Small intestine (tissue), 7 donors: Measurements from ENCODE around the gene PITX1. TPM values are rescaled to one million over a fixed set of nuclear protein-coding genes. Genes with fewer than 3 reads are reported as not detected.
A peak's percentile ranks its signal among the peaks of the same experiment; 100 is the strongest.

ENCODE experiments used
- DNase-seq, 2 donors: peaks; one replicate each; pipeline versions ENCODE4 v3.0.0 to v3.0.0-alpha.2; 2013
- FAIRE-seq: peaks from 2 replicates; lab custom pipeline; 2012; peaks lifted over from hg19 to GRCh38; lab: Jason Lieb, UNC
- H3K27ac ChIP-seq, 3 donors: one replicate each; pipeline ENCODE4 v1.5.1; 2013; ENCODE audit warnings: low read length in 2 of 3, mild to moderate bottlenecking in 2 of 3, control low read depth in 1 of 3, inconsistent platforms in 1 of 3, low read depth in 1 of 3, moderate library complexity in 1 of 3
- H3K27me3 ChIP-seq, 3 donors: one replicate each; pipeline ENCODE4 v1.6.1; 2013; ENCODE audit warnings: low read length in 3 of 3, inconsistent platforms in 1 of 3; ENCODE audit not compliant: control insufficient read depth in 3 of 3, insufficient read depth in 3 of 3
- H3K36me3 ChIP-seq, 3 donors: one replicate each; pipeline ENCODE4 v1.6.1; 2013; ENCODE audit warnings: low read length in 3 of 3, inconsistent platforms in 1 of 3, low read depth in 1 of 3, mild to moderate bottlenecking in 1 of 3, moderate library complexity in 1 of 3; ENCODE audit not compliant: control insufficient read depth in 3 of 3, insufficient read depth in 2 of 3
- H3K4me1 ChIP-seq, 3 donors: one replicate each; pipeline ENCODE4 v1.6.1; 2013; ENCODE audit warnings: low read length in 2 of 3, inconsistent platforms in 1 of 3, low read depth in 1 of 3, mild to moderate bottlenecking in 1 of 3, moderate library complexity in 1 of 3; ENCODE audit not compliant: control insufficient read depth in 3 of 3, insufficient read depth in 2 of 3
- H3K4me3 ChIP-seq, 3 donors: one replicate each; pipeline ENCODE4 v1.5.1; 2013; ENCODE audit warnings: low read length in 3 of 3, control low read depth in 1 of 3, inconsistent platforms in 1 of 3, low read depth in 1 of 3, mild to moderate bottlenecking in 1 of 3, moderate library complexity in 1 of 3
- H3K9me3 ChIP-seq, 2 donors: one replicate each; pipeline ENCODE4 v1.6.1; 2013; ENCODE audit warnings: low read depth in 1 of 2, low read length in 1 of 2; ENCODE audit not compliant: control insufficient read depth in 2 of 2, insufficient read depth in 1 of 2
- WGBS, 3 donors: extraction: QIAGEN DNeasy Blood & Tissue Kit; methylation state at CpG; one replicate each; pipeline ENCODE4 v1.1.7; 2013; 5-methylcytosine and 5-hydroxymethylcytosine counted together
- polyA plus RNA-seq, 4 donors: library from polyadenylated mRNA; stranded (reverse) in 3 of 4; unstranded in 1 of 4; fragments of 200-250 nt in 3 of 4; fragments of 120-200 nt in 1 of 4; gene quantifications; one replicate each; pipeline versions ENCODE4 v1.2.1 to v1.2.3, GENCODE V29; 2013
- donor health status: healthy with polysubstance abuse.
- donor health status: control.
- donor health status: control.
- donor health status: Bipolar disorder and iron deficiency.
- donor health status: healthy.

PITX1 gene
- polyA plus RNA-seq, 4 donors, result 3.4 to 30.0 (median 8.8) TPM

GRCh38 chr5:135073761-135074345 lies 39.8 kb upstream of the PITX1 start:
- FAIRE-seq, result no peak

DNA sequence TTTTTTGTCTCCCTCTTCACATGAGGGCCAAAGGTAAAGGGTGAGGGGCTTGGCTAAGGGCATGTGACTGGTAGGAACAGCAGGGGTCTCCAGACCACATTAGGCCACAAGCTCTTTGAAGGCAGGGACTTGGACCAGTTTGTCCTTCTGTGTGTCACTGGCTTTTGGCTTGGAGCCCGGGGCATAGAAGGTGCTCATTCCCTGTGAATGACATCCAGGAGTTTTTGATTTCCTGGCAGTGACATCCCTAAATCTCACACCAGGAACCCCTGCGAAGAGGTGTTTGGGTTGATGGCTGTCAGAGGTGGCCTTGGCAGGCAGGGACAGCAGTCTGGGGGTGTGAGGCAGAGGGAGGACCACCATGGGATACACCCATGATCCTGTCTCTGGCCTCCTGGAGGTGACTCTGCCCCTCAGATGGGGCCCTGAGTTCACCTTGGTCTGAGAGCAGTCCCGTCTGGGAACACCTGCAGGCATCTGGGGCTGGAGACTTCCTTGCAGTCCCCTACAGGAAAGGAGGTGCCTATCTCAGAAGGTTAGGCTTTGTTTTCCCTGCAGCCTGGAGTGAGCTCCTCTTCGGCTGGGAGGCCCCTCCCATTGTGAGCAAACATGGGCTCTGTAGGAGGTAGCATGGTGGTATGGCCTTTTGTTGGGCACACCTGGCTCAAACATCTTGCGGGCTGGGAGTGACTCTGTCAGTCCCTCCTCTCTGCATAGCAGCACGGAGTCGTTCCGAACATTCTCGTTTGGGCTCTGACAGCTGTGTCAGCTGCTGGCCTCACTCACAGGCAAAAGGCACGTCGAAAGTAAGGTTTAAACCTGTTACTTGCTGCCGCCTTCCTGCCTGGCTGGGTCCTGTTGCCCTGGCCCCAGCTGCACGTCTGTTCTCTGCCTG lies 38.6 kb upstream of the PITX1 start:
- FAIRE-seq (no peak), DNase-seq (peak in 1 of 2 donors; percentile 19)
- Histone ChIP-seq H3K27me3 (peaks cover 0 to 2% (median 0%) of the 10 kb centered on the region in 3 donors), H3K4me3 (no peak overlapping the region), H3K27ac (no peak overlapping the region), H3K4me1 (no peaks in the 10 kb centered on the region), H3K36me3 (no peaks in the 10 kb centered on the region), H3K9me3 (no peaks in the 10 kb centered on the region)
- 74 to 79% (median 78%) methylated on average over 13 of the region's 13 CpGs for WGBS, 3 donors

More at GRCh38 chr5:135073761-135074345, 39.8 kb upstream of the PITX1 start:
- no peaks in the 10 kb centered on the region for H3K4me1 ChIP-seq
- 57 to 87% (median 66%) methylated on average over 7 to 8 of the region's 8 CpGs for WGBS, 3 donors
- no peak for DNase-seq
- no peak overlapping the region for H3K27ac ChIP-seq
- no peak overlapping the region for H3K4me3 ChIP-seq
- no peaks in the 10 kb centered on the region for H3K9me3 ChIP-seq
- H3K27me3 ChIP-seq, result peaks cover 0 to 2% (median 0%) of the 10 kb centered on the region in 3 donors
- no peaks in the 10 kb centered on the region for H3K36me3 ChIP-seq

DNA sequence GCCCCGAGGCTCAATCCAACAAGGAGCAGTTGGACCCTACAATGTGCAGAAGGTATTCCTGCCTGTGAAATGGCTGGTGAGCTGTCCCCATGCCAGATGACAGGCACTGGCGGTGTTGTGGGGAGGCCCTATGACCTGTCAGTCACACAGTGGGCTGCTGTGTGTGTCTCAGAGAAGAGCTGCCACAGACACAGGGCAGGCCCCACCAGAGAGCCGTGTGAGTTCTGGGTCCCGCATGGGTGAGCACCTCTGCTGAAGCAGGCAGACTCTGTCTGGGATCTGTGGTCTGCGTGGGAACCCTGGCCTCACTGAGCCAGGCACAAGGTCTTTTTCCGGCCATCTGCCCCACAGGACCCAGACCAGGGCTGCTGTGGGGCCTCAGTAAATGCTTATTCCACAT lies 37.3 kb upstream of the PITX1 start:
- Histone ChIP-seq H3K9me3 (no peaks in the 10 kb centered on the region), H3K36me3 (no peaks in the 10 kb centered on the region), H3K27me3 (peaks cover 0 to 2% (median 0%) of the 10 kb centered on the region in 3 donors), H3K4me3 (no peak overlapping the region), H3K27ac (no peak overlapping the region), H3K4me1 (no peaks in the 10 kb centered on the region)
- WGBS, 3 donors, result 86 to 95% (median 90%) methylated on average over 6 of the region's 6 CpGs
- no peak for FAIRE-seq
- no peak for DNase-seq

- no peaks in the 10 kb centered on the region for H3K9me3 ChIP-seq
- WGBS, 3 donors, result 77 to 89% (median 80%) methylated on average over 19 of the region's 19 CpGs
- peaks cover 0 to 3% (median 2%) of the 10 kb centered on the region in 3 donors for H3K27me3 ChIP-seq
- H3K36me3 ChIP-seq, result no peaks in the 10 kb centered on the region
- H3K4me3 ChIP-seq, result no peak overlapping the region
- FAIRE-seq (no peak), DNase-seq (no peak)
- no peak overlapping the region for H3K27ac ChIP-seq
- H3K4me1 ChIP-seq, result no peaks in the 10 kb centered on the region
These were observed 36.0 kb upstream of the PITX1 start for GRCh38 chr5:135069895-135070657.

GRCh38 chr5:135069016-135069770 lies 35.2 kb upstream of the PITX1 start:
- WGBS, 3 donors, result 50 to 76% (median 59%) methylated on average over 15 of the region's 15 CpGs
- Histone ChIP-seq H3K36me3 (no peaks in the 10 kb centered on the region), H3K4me3 (no peak overlapping the region), H3K27me3 (peaks cover 0 to 3% (median 2%) of the 10 kb centered on the region in 3 donors), H3K27ac (no peak overlapping the region), H3K9me3 (no peaks in the 10 kb centered on the region), H3K4me1 (no peaks in the 10 kb centered on the region)
- DNase-seq (peak in 1 of 2 donors; percentile 73), FAIRE-seq (no peak)

- no peak for FAIRE-seq
- Histone ChIP-seq H3K27ac (no peak overlapping the region), H3K4me3 (no peak overlapping the region), H3K36me3 (no peaks in the 10 kb centered on the region), H3K27me3 (peaks cover 0 to 3% (median 2%) of the 10 kb centered on the region in 3 donors), H3K9me3 (no peaks in the 10 kb centered on the region), H3K4me1 (no peaks in the 10 kb centered on the region)
- no peak for DNase-seq
- 71 to 79% (median 75%) methylated on average over 9 of the region's 9 CpGs for WGBS, 3 donors
These were observed 33.6 kb upstream of the PITX1 start for GRCh38 chr5:135067587-135067986.

DNA sequence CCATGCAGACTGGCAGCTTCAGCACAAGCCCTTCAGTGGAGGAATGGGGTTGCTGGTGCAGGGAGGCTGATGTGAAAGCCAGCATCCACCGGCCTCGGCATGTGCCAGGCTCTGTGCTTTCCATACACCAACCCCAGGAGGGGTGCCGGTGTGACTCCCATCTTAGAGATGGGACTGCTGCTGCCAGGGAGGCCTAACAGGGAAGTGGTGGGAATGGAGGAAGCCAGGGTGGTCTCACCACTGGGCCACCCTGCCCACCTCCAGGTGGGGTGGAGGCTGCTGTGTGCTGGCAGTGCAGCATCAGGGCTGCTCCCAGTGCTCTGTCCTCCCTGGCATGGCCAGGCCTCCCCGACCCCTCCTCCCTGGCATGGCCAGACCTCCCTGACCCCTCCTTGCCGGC lies 32.8 kb upstream of the PITX1 start:
- Histone ChIP-seq H3K4me1 (no peaks in the 10 kb centered on the region), H3K4me3 (no peak overlapping the region), H3K9me3 (no peaks in the 10 kb centered on the region), H3K27ac (no peak overlapping the region), H3K36me3 (no peaks in the 10 kb centered on the region), H3K27me3 (peaks cover 0 to 3% (median 1%) of the 10 kb centered on the region in 3 donors)
- DNase-seq (no peak), FAIRE-seq (no peak)
- WGBS, 3 donors, result 83 to 91% (median 88%) methylated on average over 5 of the region's 5 CpGs
